Testis (tissue), 2 donors: Measurements from ENCODE around the gene PCNP.

Experiments
- POLR2A ChIP-seq: fragments of 450-650 bp; IDR thresholded peaks from one replicate; pipeline ENCODE4 v1.6.1; 2017; ENCODE audit warnings: antibody characterized with exemption, mild to moderate bottlenecking, moderate library complexity
- TF ChIP-seq, protein P1 (sequence below), 3 experiments: fragments of 450-650 bp in 2 of 3; fragments of 200-600 bp in 1 of 3; sonication (generic) in 1 of 3; IDR thresholded peaks; one replicate each; pipeline ENCODE4 v1.5.1; 2016 to 2019; ENCODE audit warnings: antibody characterized with exemption in 3 of 3, mild to moderate bottlenecking in 2 of 3, moderate library complexity in 1 of 3

DNA sequence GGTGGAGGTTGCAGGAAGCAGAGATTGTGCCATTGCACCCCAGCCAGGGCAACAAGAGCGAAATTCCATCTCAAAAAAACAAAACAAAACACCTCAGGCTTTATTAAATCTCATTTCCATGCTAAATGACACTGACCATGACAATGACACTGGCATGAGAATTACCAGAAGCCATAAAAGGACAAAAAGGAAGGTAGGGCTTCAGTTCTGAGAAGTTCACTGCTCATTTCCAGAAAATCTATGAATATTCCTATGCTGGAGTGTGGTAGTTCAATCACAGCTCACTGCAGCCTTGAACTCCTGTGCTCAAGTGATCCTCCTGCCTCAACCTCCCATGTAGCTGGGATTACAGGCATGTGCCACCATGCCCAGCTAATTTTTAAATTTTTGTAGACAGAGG, 44.7 kb downstream of the PCNP start:
- TF ChIP-seq, protein P1, sequence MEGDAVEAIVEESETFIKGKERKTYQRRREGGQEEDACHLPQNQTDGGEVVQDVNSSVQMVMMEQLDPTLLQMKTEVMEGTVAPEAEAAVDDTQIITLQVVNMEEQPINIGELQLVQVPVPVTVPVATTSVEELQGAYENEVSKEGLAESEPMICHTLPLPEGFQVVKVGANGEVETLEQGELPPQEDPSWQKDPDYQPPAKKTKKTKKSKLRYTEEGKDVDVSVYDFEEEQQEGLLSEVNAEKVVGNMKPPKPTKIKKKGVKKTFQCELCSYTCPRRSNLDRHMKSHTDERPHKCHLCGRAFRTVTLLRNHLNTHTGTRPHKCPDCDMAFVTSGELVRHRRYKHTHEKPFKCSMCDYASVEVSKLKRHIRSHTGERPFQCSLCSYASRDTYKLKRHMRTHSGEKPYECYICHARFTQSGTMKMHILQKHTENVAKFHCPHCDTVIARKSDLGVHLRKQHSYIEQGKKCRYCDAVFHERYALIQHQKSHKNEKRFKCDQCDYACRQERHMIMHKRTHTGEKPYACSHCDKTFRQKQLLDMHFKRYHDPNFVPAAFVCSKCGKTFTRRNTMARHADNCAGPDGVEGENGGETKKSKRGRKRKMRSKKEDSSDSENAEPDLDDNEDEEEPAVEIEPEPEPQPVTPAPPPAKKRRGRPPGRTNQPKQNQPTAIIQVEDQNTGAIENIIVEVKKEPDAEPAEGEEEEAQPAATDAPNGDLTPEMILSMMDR (IDR thresholded peaks at IDR 0.05) = no peak
- TF ChIP-seq POLR2A = no peak
